ENCODE data around the gene ARFRP1.

ARFRP1 gene

DNA sequence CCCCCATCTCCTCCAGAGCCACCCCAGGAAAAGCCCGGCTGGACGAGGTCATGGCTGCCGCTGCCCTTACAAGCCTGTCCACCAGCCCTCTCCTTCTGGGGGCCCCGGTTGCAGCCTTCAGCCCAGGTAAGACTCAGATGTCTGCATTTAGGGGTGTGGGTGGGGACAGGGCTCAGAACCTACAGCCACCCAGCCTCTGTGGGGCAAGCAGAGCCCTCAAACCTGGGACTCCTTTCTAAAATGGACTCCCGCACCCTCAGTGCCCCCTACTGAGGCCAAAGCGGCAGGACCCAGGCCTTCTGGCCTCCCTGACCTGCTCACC lies 33.5 kb upstream of the ARFRP1 start:
- Histone ChIP-seq H3K4me3 (replicated peaks; ENCODE audit: low read depth, low read length) (no peak overlapping the region; the same call in 1 of the 2 replicates), H3K36me3 (ENCODE audit: control insufficient read depth, insufficient read depth, low read length) (peaks cover 3% of the 10 kb centered on the region), H3K27me3 (replicated peaks; ENCODE audit: control insufficient read depth, insufficient read depth, low read length) (no peaks in the 10 kb centered on the region)
- TF ChIP-seq CTCF (IDR thresholded peaks at IDR 0.05; ENCODE audit: insufficient read depth, low read length, poor library complexity, severe bottlenecking) = no peak
- no peak for DNase-seq (ENCODE audit: extremely low read depth, insufficient read length)

- peak; percentile 63 for DNase-seq (ENCODE audit: extremely low read depth, insufficient read length)
These were observed 33.0 kb upstream of the ARFRP1 start for GRCh38 chr20:63740627-63741353.

GRCh38 chr20:63740070-63740626 lies 32.4 kb upstream of the ARFRP1 start:
- DNase-seq (ENCODE audit: extremely low read depth, insufficient read length) = peak; percentile 55
- Histone ChIP-seq H3K4me3 (replicated peaks; ENCODE audit: low read depth, low read length) (peak overlapping the region; percentile 63), H3K36me3 (ENCODE audit: control insufficient read depth, insufficient read depth, low read length) (peaks cover 10% of the 10 kb centered on the region), H3K27me3 (replicated peaks; ENCODE audit: control insufficient read depth, insufficient read depth, low read length) (no peaks in the 10 kb centered on the region)
- TF ChIP-seq CTCF (IDR thresholded peaks at IDR 0.05; ENCODE audit: insufficient read depth, low read length, poor library complexity, severe bottlenecking) = no peak

More at GRCh38 chr20:63740627-63741353, 33.0 kb upstream of the ARFRP1 start:
- TF ChIP-seq CTCF (IDR thresholded peaks at IDR 0.05; ENCODE audit: insufficient read depth, low read length, poor library complexity, severe bottlenecking) = peak; percentile 8
- H3K36me3 ChIP-seq (ENCODE audit: control insufficient read depth, insufficient read depth, low read length) = peaks cover 7% of the 10 kb centered on the region
- H3K27me3 ChIP-seq (replicated peaks; ENCODE audit: control insufficient read depth, insufficient read depth, low read length) = no peaks in the 10 kb centered on the region
- H3K4me3 ChIP-seq (replicated peaks; ENCODE audit: low read depth, low read length) = peak overlapping the region; percentile 63

- Histone ChIP-seq H3K36me3 (ENCODE audit: control insufficient read depth, insufficient read depth, low read length) (peaks cover 13% of the 10 kb centered on the region), H3K27me3 (replicated peaks; ENCODE audit: control insufficient read depth, insufficient read depth, low read length) (no peaks in the 10 kb centered on the region), H3K4me3 (replicated peaks; ENCODE audit: low read depth, low read length) (peak within 1 kb of the TSS; percentile 65)
- TF ChIP-seq CTCF (IDR thresholded peaks at IDR 0.05; ENCODE audit: insufficient read depth, low read length, poor library complexity, severe bottlenecking) = no peak
- DNase-seq (ENCODE audit: extremely low read depth, insufficient read length) = peak; percentile 83
These were observed 31.6 kb upstream of the ARFRP1 start, which contains the start of gene SLC2A4RG for GRCh38 chr20:63739130-63740069. Gene SLC2A4RG, plus strand, starts transcription at chr20:63739776. Its CDS starts 137 bp downstream, at chr20:63739913.

DNA sequence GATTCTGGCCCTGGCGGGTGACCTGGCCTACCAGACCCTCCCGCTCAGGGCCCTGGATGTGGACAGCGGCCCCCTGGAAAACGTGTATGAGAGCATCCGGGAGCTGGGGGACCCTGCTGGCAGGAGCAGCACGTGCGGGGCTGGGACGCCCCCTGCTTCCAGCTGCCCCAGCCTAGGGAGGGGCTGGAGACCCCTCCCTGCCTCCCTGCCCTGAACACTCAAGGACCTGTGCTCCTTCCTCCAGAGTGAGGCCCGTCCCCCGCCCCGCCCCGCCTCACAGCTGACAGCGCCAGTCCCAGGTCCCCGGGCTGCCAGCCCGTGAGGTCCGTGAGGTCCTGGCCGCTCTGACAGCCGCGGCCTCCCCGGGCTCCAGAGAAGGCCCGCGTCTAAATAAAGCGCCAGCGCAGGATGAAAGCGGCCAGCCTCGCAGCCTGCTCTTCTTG lies 30.9 kb upstream of the ARFRP1 start:
- TF ChIP-seq CTCF (IDR thresholded peaks at IDR 0.05; ENCODE audit: insufficient read depth, low read length, poor library complexity, severe bottlenecking) = no peak
- peak overlapping the region; percentile 65 for H3K4me3 ChIP-seq (replicated peaks; ENCODE audit: low read depth, low read length)
- peaks cover 19% of the 10 kb centered on the region for H3K36me3 ChIP-seq (ENCODE audit: control insufficient read depth, insufficient read depth, low read length)
- no peak for DNase-seq (ENCODE audit: extremely low read depth, insufficient read length)
- H3K27me3 ChIP-seq (replicated peaks; ENCODE audit: control insufficient read depth, insufficient read depth, low read length) = no peaks in the 10 kb centered on the region
